ENCODE measurements around the gene SULT2B1.
"Not testable (repeated sequence)": the region's sequence is repeated elsewhere in the genome, so short reads cannot be mapped to it uniquely, and the experiment has no call there.

SULT2B1 gene

GRCh38 chr19:48520134-48520533, 31.8 kb upstream of the SULT2B1 start:
- Histone ChIP-seq H4K20me1 (no peaks in the 10 kb centered on the region), H3K9me3 (replicated peaks in 1 of 11) (peaks cover 8 to 15% (median 12%) of the 10 kb centered on the region in 11 experiments), H3K4me2 (no peak overlapping the region), H3K27ac (no peak overlapping the region), H3K36me3 (no peaks in the 10 kb centered on the region), H3K27me3 (no peaks in the 10 kb centered on the region), H3K9ac (no peak overlapping the region), H3K4me3 (no peak overlapping the region), H3K4me1 (peaks cover 0 to 21% (median 6%) of the 10 kb centered on the region in 10 experiments; a peak in 11 of 20 replicates)
- TF ChIP-seq Cebpa-rat (IDR thresholded peaks at IDR 0.05): no peak

DNA sequence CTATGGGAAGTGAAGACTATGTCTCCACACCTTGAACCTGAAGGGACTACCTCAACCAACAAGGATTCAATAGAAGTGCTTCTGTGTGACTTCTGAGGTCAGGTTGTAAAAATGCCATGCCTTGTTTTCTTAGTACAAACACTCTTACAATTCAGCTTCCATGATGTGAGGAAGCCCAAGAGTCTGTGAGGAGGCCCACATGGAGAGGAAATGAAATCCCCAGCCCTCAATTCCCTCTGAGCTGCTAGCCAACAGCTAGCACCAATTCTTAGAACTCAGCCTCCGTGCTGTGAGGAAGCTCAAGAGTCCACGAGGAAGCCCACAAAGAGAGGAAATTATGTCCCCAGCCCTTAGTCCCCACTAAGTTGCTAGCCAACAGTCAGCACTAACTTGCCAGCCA, 27.8 kb upstream of the SULT2B1 start:
- H3K9me3 ChIP-seq (replicated peaks in 1 of 11): peaks cover 41 to 56% (median 46%) of the 10 kb centered on the region in 11 experiments
- H3K4me1 ChIP-seq: peaks cover 0 to 6% (median 0%) of the 10 kb centered on the region in 10 experiments; a peak in 2 of 20 replicates
- H4K20me1 ChIP-seq: no peaks in the 10 kb centered on the region
- TF ChIP-seq Cebpa-rat (IDR thresholded peaks at IDR 0.05): no peak
- H3K36me3 ChIP-seq: no peaks in the 10 kb centered on the region
- H3K27ac ChIP-seq: no peak overlapping the region
- no peak overlapping the region for H3K4me3 ChIP-seq
- H3K9ac ChIP-seq: no peak overlapping the region
- no peak overlapping the region for H3K4me2 ChIP-seq
- H3K27me3 ChIP-seq: no peaks in the 10 kb centered on the region

GRCh38 chr19:48524732-48525131, 27.2 kb upstream of the SULT2B1 start:
- no peak overlapping the region for H3K4me3 ChIP-seq
- no peaks in the 10 kb centered on the region for H3K27me3 ChIP-seq
- peaks cover 45 to 59% (median 51%) of the 10 kb centered on the region in 11 experiments for H3K9me3 ChIP-seq (replicated peaks in 1 of 11)
- no peak for TF ChIP-seq Cebpa-rat (IDR thresholded peaks at IDR 0.05)
- H3K36me3 ChIP-seq: no peaks in the 10 kb centered on the region
- H3K4me1 ChIP-seq: peaks cover 0 to 5% (median 0%) of the 10 kb centered on the region in 10 experiments; a peak in 2 of 20 replicates
- H3K4me2 ChIP-seq: no peak overlapping the region
- H4K20me1 ChIP-seq: no peaks in the 10 kb centered on the region
- no peak overlapping the region for H3K9ac ChIP-seq
- H3K27ac ChIP-seq: no peak overlapping the region

DNA sequence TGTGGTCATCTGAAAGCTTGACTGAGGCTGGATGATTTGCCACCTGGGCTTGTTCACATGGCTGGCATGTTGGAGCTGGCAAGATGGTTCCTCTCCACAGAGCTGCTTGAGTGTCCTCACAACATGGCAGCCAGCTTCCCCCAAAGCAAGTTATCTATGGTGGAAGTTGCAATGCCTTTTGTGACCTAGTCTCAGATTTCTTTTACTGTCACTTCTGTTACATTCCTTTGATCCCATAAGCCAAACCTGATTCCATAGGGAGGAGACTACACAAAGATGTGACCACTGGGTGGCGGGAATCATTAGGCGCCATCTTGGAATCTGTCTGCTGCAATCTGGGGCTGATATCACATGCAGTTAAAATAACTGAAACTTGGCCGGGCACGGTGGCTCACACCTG, 22.8 kb upstream of the SULT2B1 start:
- TF ChIP-seq Cebpa-rat (IDR thresholded peaks at IDR 0.05): no peak
- H3K36me3 ChIP-seq: no peaks in the 10 kb centered on the region
- no peak overlapping the region for H3K9ac ChIP-seq
- H3K9me3 ChIP-seq (replicated peaks in 1 of 11): peaks cover 42 to 54% (median 48%) of the 10 kb centered on the region in 11 experiments
- no peaks in the 10 kb centered on the region for H3K4me1 ChIP-seq
- H3K4me2 ChIP-seq: no peak overlapping the region
- no peaks in the 10 kb centered on the region for H4K20me1 ChIP-seq
- H3K27me3 ChIP-seq: no peaks in the 10 kb centered on the region
- H3K4me3 ChIP-seq: no peak overlapping the region
- no peak overlapping the region for H3K27ac ChIP-seq

GRCh38 chr19:48530066-48530720, 21.8 kb upstream of the SULT2B1 start:
- no peaks in the 10 kb centered on the region for H3K27me3 ChIP-seq
- H3K4me2 ChIP-seq: no peak overlapping the region
- no peaks in the 10 kb centered on the region for H3K36me3 ChIP-seq
- H3K9me3 ChIP-seq (replicated peaks in 1 of 11): peaks cover 36 to 44% (median 38%) of the 10 kb centered on the region in 11 experiments
- no peaks in the 10 kb centered on the region for H4K20me1 ChIP-seq
- no peak overlapping the region for H3K4me3 ChIP-seq
- no peaks in the 10 kb centered on the region for H3K4me1 ChIP-seq
- TF ChIP-seq Cebpa-rat (IDR thresholded peaks at IDR 0.05): no peak
- H3K27ac ChIP-seq: no peak overlapping the region
- H3K9ac ChIP-seq: no peak overlapping the region

DNA sequence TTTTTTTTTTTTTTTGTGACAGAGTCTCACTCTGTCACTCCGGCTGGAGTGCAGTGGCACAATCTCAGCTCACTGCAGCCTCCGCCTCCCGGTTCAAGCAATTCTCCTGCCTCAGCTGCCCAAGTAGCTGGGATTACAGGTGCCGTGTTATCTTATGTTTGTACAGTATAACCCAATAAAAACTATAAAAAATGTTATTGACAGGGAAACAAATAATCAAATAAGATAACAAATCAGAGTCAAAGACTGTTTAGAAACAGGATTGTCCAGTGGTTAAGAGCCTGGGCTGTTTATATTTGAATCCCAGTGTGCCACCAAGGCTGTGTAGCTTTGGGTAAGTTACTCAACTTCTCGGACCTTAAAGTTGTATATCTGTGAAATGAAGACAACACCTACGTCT, 21.2 kb upstream of the SULT2B1 start:
- no peaks in the 10 kb centered on the region for H4K20me1 ChIP-seq
- no peak overlapping the region for H3K27ac ChIP-seq
- no peak overlapping the region for H3K4me3 ChIP-seq
- H3K4me2 ChIP-seq: no peak overlapping the region
- H3K4me1 ChIP-seq: no peaks in the 10 kb centered on the region
- no peak for TF ChIP-seq Cebpa-rat (IDR thresholded peaks at IDR 0.05)
- no peaks in the 10 kb centered on the region for H3K27me3 ChIP-seq
- no peak overlapping the region for H3K9ac ChIP-seq
- H3K9me3 ChIP-seq (replicated peaks in 1 of 11): peaks cover 36 to 40% (median 38%) of the 10 kb centered on the region in 11 experiments
- H3K36me3 ChIP-seq: no peaks in the 10 kb centered on the region

DNA sequence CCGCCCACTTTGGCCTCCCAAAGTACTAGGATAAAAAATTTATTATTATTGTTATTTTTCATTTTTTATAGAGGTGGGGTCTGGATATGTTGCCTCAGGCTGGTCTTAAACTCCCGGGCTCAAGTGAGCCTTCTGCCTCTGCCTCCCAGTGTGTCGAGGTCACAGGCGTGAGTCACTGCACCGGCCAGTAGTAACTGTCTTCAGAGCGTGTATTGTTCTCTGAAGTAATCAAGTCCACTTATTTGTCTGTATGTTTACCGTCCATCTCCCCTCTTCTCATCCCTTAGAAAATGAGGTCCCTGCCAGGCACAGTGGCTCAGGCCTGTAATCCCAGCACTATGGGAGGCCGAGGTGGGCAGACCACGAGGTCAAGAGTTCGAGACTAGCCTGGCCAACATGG, 18.2 kb upstream of the SULT2B1 start:
- Histone ChIP-seq H3K36me3 (no peaks in the 10 kb centered on the region), H3K4me3 (no peak overlapping the region), H3K4me1 (no peaks in the 10 kb centered on the region), H3K4me2 (no peak overlapping the region), H4K20me1 (no peaks in the 10 kb centered on the region), H3K27ac (no peak overlapping the region), H3K9ac (no peak overlapping the region), H3K9me3 (replicated peaks in 1 of 11) (peaks cover 7 to 10% (median 8%) of the 10 kb centered on the region in 11 experiments), H3K27me3 (no peaks in the 10 kb centered on the region)
- no peak for TF ChIP-seq Cebpa-rat (IDR thresholded peaks at IDR 0.05)

DNA sequence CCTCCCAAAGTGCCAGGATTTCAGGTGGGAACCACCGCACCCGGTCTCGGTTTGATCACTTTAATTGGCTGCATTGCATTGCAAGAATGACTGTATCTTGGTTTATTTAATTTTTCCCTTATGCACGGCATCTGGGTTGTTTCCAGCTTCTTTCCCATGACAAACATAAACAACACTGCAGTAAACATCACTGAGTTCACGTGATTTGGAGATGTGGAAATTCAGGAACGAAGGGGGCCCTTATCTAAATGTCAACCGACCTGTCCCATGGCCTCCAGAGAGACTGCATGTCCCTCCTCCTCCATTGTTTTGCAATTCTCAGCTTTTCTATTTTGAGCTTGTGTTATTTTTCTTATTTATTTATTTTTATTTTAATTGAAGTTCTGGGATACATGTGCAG, 14.4 kb upstream of the SULT2B1 start:
- Histone ChIP-seq H3K4me3 (no peak overlapping the region), H3K27me3 (no peaks in the 10 kb centered on the region), H3K9ac (no peak overlapping the region), H3K4me1 (no peaks in the 10 kb centered on the region), H4K20me1 (no peaks in the 10 kb centered on the region), H3K27ac (no peak overlapping the region), H3K9me3 (replicated peaks in 1 of 11) (no peaks in the 10 kb centered on the region), H3K4me2 (no peak overlapping the region), H3K36me3 (no peaks in the 10 kb centered on the region)
- TF ChIP-seq Cebpa-rat (IDR thresholded peaks at IDR 0.05): no peak

- not testable (repeated sequence) for H3K4me2 ChIP-seq; H4K20me1 ChIP-seq; H3K36me3 ChIP-seq; H3K9ac ChIP-seq; H3K27me3 ChIP-seq; H3K27ac ChIP-seq; H3K4me3 ChIP-seq; H3K9me3 ChIP-seq (replicated peaks in 1 of 11); H3K4me1 ChIP-seq
Measured at GRCh38 chr19:48538057-48538456, 13.9 kb upstream of the SULT2B1 start.

- no peak overlapping the region for H3K4me3 ChIP-seq
- TF ChIP-seq Cebpa-rat (IDR thresholded peaks at IDR 0.05): no peak
- no peaks in the 10 kb centered on the region for H3K9me3 ChIP-seq (replicated peaks in 1 of 11)
- no peak overlapping the region for H3K4me2 ChIP-seq
- peaks cover 8 to 12% (median 10%) of the 10 kb centered on the region in 10 experiments for H3K4me1 ChIP-seq
- H3K27ac ChIP-seq: no peak overlapping the region
- no peak overlapping the region for H3K9ac ChIP-seq
- no peaks in the 10 kb centered on the region for H3K27me3 ChIP-seq
- no peaks in the 10 kb centered on the region for H4K20me1 ChIP-seq
- H3K36me3 ChIP-seq: no peaks in the 10 kb centered on the region
Measured at GRCh38 chr19:48539503-48540096, 12.4 kb upstream of the SULT2B1 start.
